PFSK-1 (cell line): ENCODE measurements around the gene KLRF1.

Experiments used
- FOXP2 ChIP-seq: optimal IDR thresholded peaks from 2 replicates; pipeline ENCODE3; 2011; ENCODE audit warnings: borderline replicate concordance, control low read depth, inconsistent platforms; ENCODE audit not compliant: insufficient read depth; ENCODE audit errors: extremely low read length, extremely low read depth
- POLR2AphosphoS5 ChIP-seq: IDR thresholded peaks from 2 replicates; pipeline ENCODE4 v1.6.1; 2012; ENCODE audit warnings: low read depth, mild to moderate bottlenecking, control low read depth, low read length, moderate library complexity
- REST ChIP-seq, 2 experiments: IDR thresholded peaks; 2 replicates each; pipeline versions ENCODE4 v1.6.1 to v1.8.0; 2011 to 2012; ENCODE audit warnings: low read depth in 2 of 2, low read length in 2 of 2, control low read depth in 1 of 2, inconsistent platforms in 1 of 2, mild to moderate bottlenecking in 1 of 2, moderate library complexity in 1 of 2; ENCODE audit not compliant: insufficient read depth in 1 of 2
- SIN3A ChIP-seq: IDR thresholded peaks from 2 replicates; pipeline ENCODE4 v1.6.1; 2012; ENCODE audit warnings: mild to moderate bottlenecking, low read length, moderate library complexity, borderline replicate concordance; ENCODE audit not compliant: insufficient read depth
- TAF1 ChIP-seq: IDR thresholded peaks from 2 replicates; pipeline ENCODE4 v1.6.1; 2012; ENCODE audit warnings: low read length, control low read depth, borderline replicate concordance; ENCODE audit not compliant: insufficient read depth

The KLRF1 gene

GRCh38 chr12:9784326-9784725 is 43.0 kb upstream of the KLRF1 start:
- no peak for TF ChIP-seq REST (IDR thresholded peaks at IDR 0.05; ENCODE audit: insufficient read depth in 1 of 2, low read depth in 2 of 2, low read length in 2 of 2)
- TF ChIP-seq SIN3A, result no peak
- no peak for TF ChIP-seq FOXP2
- TF ChIP-seq POLR2AphosphoS5, result no peak
- no peak for TF ChIP-seq TAF1

GRCh38 chr12:9784816-9785215 is 42.5 kb upstream of the KLRF1 start:
- TF ChIP-seq TAF1 (no peak), REST (IDR thresholded peaks at IDR 0.05; ENCODE audit: insufficient read depth in 1 of 2, low read depth in 2 of 2, low read length in 2 of 2) (no peak), POLR2AphosphoS5 (no peak), FOXP2 (no peak), SIN3A (no peak)

- TF ChIP-seq POLR2AphosphoS5, result no peak
- TF ChIP-seq SIN3A, result no peak
Measured at GRCh38 chr12:9786726-9787717, 40.3 kb upstream of the KLRF1 start.

- TF ChIP-seq SIN3A, result no peak
- TF ChIP-seq POLR2AphosphoS5, result no peak
- no peak for TF ChIP-seq FOXP2
- no peak for TF ChIP-seq TAF1
- no peak for TF ChIP-seq REST (IDR thresholded peaks at IDR 0.05; ENCODE audit: insufficient read depth in 1 of 2, low read depth in 2 of 2, low read length in 2 of 2)
Measured at GRCh38 chr12:9792185-9792900, 34.9 kb upstream of the KLRF1 start.

GRCh38 chr12:9792961-9793617 is 34.2 kb upstream of the KLRF1 start:
- TF ChIP-seq POLR2AphosphoS5, result no peak
- TF ChIP-seq SIN3A, result no peak
- TF ChIP-seq REST (IDR thresholded peaks at IDR 0.05; ENCODE audit: insufficient read depth in 1 of 2, low read depth in 2 of 2, low read length in 2 of 2), result no peak
- no peak for TF ChIP-seq TAF1
- TF ChIP-seq FOXP2, result no peak
